ENCODE results near the gene KSR2. TPM values are rescaled to one million over a fixed set of nuclear protein-coding genes. Genes with fewer than 3 reads are reported as not detected.

The KSR2 gene
- total RNA-seq, 1 donor from 2014 or later, result under 0.01 TPM

- no peaks in the 10 kb centered on the region for H3K36me3 ChIP-seq (ENCODE audit: control insufficient read depth in 3 of 3, insufficient read depth in 3 of 3, low read length in 3 of 3)
- H3K9ac ChIP-seq (ENCODE audit: low read depth in 1 of 3, low read length in 3 of 3), result peak overlapping the region in 1 of 3 donors; percentile 5
- peak overlapping the region in 1 of 3 donors; percentile 56 for H3K4me3 ChIP-seq (ENCODE audit: low read length in 3 of 3)
- H3K27ac ChIP-seq (ENCODE audit: low read depth, low read length), result no peak overlapping the region
- H3K27me3 ChIP-seq (ENCODE audit: control insufficient read depth in 3 of 3, insufficient read depth in 3 of 3, low read length in 3 of 3), result no peaks in the 10 kb centered on the region
- H3K9me3 ChIP-seq (ENCODE audit: control insufficient read depth in 3 of 3, low read length in 3 of 3), result peaks cover 0 to 5% (median 0%) of the 10 kb centered on the region in 3 donors
- peaks cover 2 to 20% (median 18%) of the 10 kb centered on the region in 3 donors for H3K4me1 ChIP-seq (ENCODE audit: control insufficient read depth in 3 of 3, insufficient read depth in 3 of 3, low read length in 3 of 3)
These were observed 176.3 kb downstream of the KSR2 start for GRCh38 chr12:117792471-117792870.

GRCh38 chr12:117790948-117791347 is 177.8 kb downstream of the KSR2 start:
- Histone ChIP-seq H3K27me3 (ENCODE audit: control insufficient read depth in 3 of 3, insufficient read depth in 3 of 3, low read length in 3 of 3) (no peaks in the 10 kb centered on the region), H3K36me3 (ENCODE audit: control insufficient read depth in 3 of 3, insufficient read depth in 3 of 3, low read length in 3 of 3) (no peaks in the 10 kb centered on the region), H3K4me1 (ENCODE audit: control insufficient read depth in 3 of 3, insufficient read depth in 3 of 3, low read length in 3 of 3) (peaks cover 2 to 20% (median 18%) of the 10 kb centered on the region in 3 donors), H3K4me3 (ENCODE audit: low read length in 3 of 3) (no peak overlapping the region), H3K27ac (ENCODE audit: low read depth, low read length) (no peak overlapping the region), H3K9ac (ENCODE audit: low read depth in 1 of 3, low read length in 3 of 3) (no peak overlapping the region), H3K9me3 (ENCODE audit: control insufficient read depth in 3 of 3, low read length in 3 of 3) (peaks cover 0 to 5% (median 0%) of the 10 kb centered on the region in 3 donors)

GRCh38 chr12:117790198-117790597 is 178.6 kb downstream of the KSR2 start:
- H3K27ac ChIP-seq (ENCODE audit: low read depth, low read length), result no peak overlapping the region
- no peaks in the 10 kb centered on the region for H3K36me3 ChIP-seq (ENCODE audit: control insufficient read depth in 3 of 3, insufficient read depth in 3 of 3, low read length in 3 of 3)
- H3K27me3 ChIP-seq (ENCODE audit: control insufficient read depth in 3 of 3, insufficient read depth in 3 of 3, low read length in 3 of 3), result no peaks in the 10 kb centered on the region
- H3K9ac ChIP-seq (ENCODE audit: low read depth in 1 of 3, low read length in 3 of 3), result no peak overlapping the region
- H3K4me1 ChIP-seq (ENCODE audit: control insufficient read depth in 3 of 3, insufficient read depth in 3 of 3, low read length in 3 of 3), result peaks cover 2 to 20% (median 18%) of the 10 kb centered on the region in 3 donors
- no peak overlapping the region for H3K4me3 ChIP-seq (ENCODE audit: low read length in 3 of 3)
- H3K9me3 ChIP-seq (ENCODE audit: control insufficient read depth in 3 of 3, low read length in 3 of 3), result peaks cover 0 to 5% (median 0%) of the 10 kb centered on the region in 3 donors

GRCh38 chr12:117789195-117789912 is 179.4 kb downstream of the KSR2 start:
- Histone ChIP-seq H3K27ac (ENCODE audit: low read depth, low read length) (no peak overlapping the region), H3K4me1 (ENCODE audit: control insufficient read depth in 3 of 3, insufficient read depth in 3 of 3, low read length in 3 of 3) (peaks cover 2 to 20% (median 18%) of the 10 kb centered on the region in 3 donors), H3K27me3 (ENCODE audit: control insufficient read depth in 3 of 3, insufficient read depth in 3 of 3, low read length in 3 of 3) (no peaks in the 10 kb centered on the region)

GRCh38 chr12:117778656-117779055 is 190.1 kb downstream of the KSR2 start:
- peak overlapping the region; percentile 64 for H3K27ac ChIP-seq (ENCODE audit: low read depth, low read length)

More at GRCh38 chr12:117789195-117789912, 179.4 kb downstream of the KSR2 start:
- Histone ChIP-seq H3K9ac (ENCODE audit: low read depth in 1 of 3, low read length in 3 of 3) (no peak overlapping the region), H3K4me3 (ENCODE audit: low read length in 3 of 3) (no peak overlapping the region), H3K36me3 (ENCODE audit: control insufficient read depth in 3 of 3, insufficient read depth in 3 of 3, low read length in 3 of 3) (no peaks in the 10 kb centered on the region), H3K9me3 (ENCODE audit: control insufficient read depth in 3 of 3, low read length in 3 of 3) (peaks cover 0 to 5% (median 0%) of the 10 kb centered on the region in 3 donors)

GRCh38 chr12:117774941-117775775 is 193.6 kb downstream of the KSR2 start:
- Histone ChIP-seq H3K9me3 (ENCODE audit: control insufficient read depth in 3 of 3, low read length in 3 of 3) (peaks cover 0 to 2% (median 0%) of the 10 kb centered on the region in 3 donors), H3K36me3 (ENCODE audit: control insufficient read depth in 3 of 3, insufficient read depth in 3 of 3, low read length in 3 of 3) (no peaks in the 10 kb centered on the region), H3K9ac (ENCODE audit: low read depth in 1 of 3, low read length in 3 of 3) (no peak overlapping the region), H3K27ac (ENCODE audit: low read depth, low read length) (no peak overlapping the region), H3K4me3 (ENCODE audit: low read length in 3 of 3) (no peak overlapping the region), H3K4me1 (ENCODE audit: control insufficient read depth in 3 of 3, insufficient read depth in 3 of 3, low read length in 3 of 3) (peaks cover 5 to 9% (median 6%) of the 10 kb centered on the region in 3 donors), H3K27me3 (ENCODE audit: control insufficient read depth in 3 of 3, insufficient read depth in 3 of 3, low read length in 3 of 3) (peaks cover 0 to 2% (median 0%) of the 10 kb centered on the region in 3 donors)

More at GRCh38 chr12:117778656-117779055, 190.1 kb downstream of the KSR2 start:
- Histone ChIP-seq H3K9ac (ENCODE audit: low read depth in 1 of 3, low read length in 3 of 3) (no peak overlapping the region), H3K36me3 (ENCODE audit: control insufficient read depth in 3 of 3, insufficient read depth in 3 of 3, low read length in 3 of 3) (no peaks in the 10 kb centered on the region), H3K4me3 (ENCODE audit: low read length in 3 of 3) (no peak overlapping the region), H3K4me1 (ENCODE audit: control insufficient read depth in 3 of 3, insufficient read depth in 3 of 3, low read length in 3 of 3) (peaks cover 5 to 9% (median 6%) of the 10 kb centered on the region in 3 donors), H3K9me3 (ENCODE audit: control insufficient read depth in 3 of 3, low read length in 3 of 3) (peaks cover 0 to 2% (median 0%) of the 10 kb centered on the region in 3 donors), H3K27me3 (ENCODE audit: control insufficient read depth in 3 of 3, insufficient read depth in 3 of 3, low read length in 3 of 3) (no peaks in the 10 kb centered on the region)

GRCh38 chr12:117768860-117769259 is 199.9 kb downstream of the KSR2 start:
- H3K9ac ChIP-seq (ENCODE audit: low read depth in 1 of 3, low read length in 3 of 3), result no peak overlapping the region
- H3K9me3 ChIP-seq (ENCODE audit: control insufficient read depth in 3 of 3, low read length in 3 of 3), result peaks cover 0 to 3% (median 0%) of the 10 kb centered on the region in 3 donors
- H3K36me3 ChIP-seq (ENCODE audit: control insufficient read depth in 3 of 3, insufficient read depth in 3 of 3, low read length in 3 of 3), result no peaks in the 10 kb centered on the region
- H3K27me3 ChIP-seq (ENCODE audit: control insufficient read depth in 3 of 3, insufficient read depth in 3 of 3, low read length in 3 of 3), result peaks cover 3 to 9% (median 5%) of the 10 kb centered on the region in 3 donors
- H3K4me3 ChIP-seq (ENCODE audit: low read length in 3 of 3), result no peak overlapping the region
- H3K27ac ChIP-seq (ENCODE audit: low read depth, low read length), result no peak overlapping the region
- no peaks in the 10 kb centered on the region for H3K4me1 ChIP-seq (ENCODE audit: control insufficient read depth in 3 of 3, insufficient read depth in 3 of 3, low read length in 3 of 3)

- no peak overlapping the region for H3K4me3 ChIP-seq (ENCODE audit: low read length in 3 of 3)
- peaks cover 3 to 7% (median 5%) of the 10 kb centered on the region in 3 donors for H3K27me3 ChIP-seq (ENCODE audit: control insufficient read depth in 3 of 3, insufficient read depth in 3 of 3, low read length in 3 of 3)
- H3K36me3 ChIP-seq (ENCODE audit: control insufficient read depth in 3 of 3, insufficient read depth in 3 of 3, low read length in 3 of 3), result no peaks in the 10 kb centered on the region
- peaks cover 0 to 4% (median 3%) of the 10 kb centered on the region in 3 donors for H3K9me3 ChIP-seq (ENCODE audit: control insufficient read depth in 3 of 3, low read length in 3 of 3)
- no peak overlapping the region for H3K9ac ChIP-seq (ENCODE audit: low read depth in 1 of 3, low read length in 3 of 3)
- no peak overlapping the region for H3K27ac ChIP-seq (ENCODE audit: low read depth, low read length)
- H3K4me1 ChIP-seq (ENCODE audit: control insufficient read depth in 3 of 3, insufficient read depth in 3 of 3, low read length in 3 of 3), result no peaks in the 10 kb centered on the region
These were observed 202.8 kb downstream of the KSR2 start for GRCh38 chr12:117766008-117766407.

GRCh38 chr12:117762143-117762542 is 206.6 kb downstream of the KSR2 start:
- no peak overlapping the region for H3K9ac ChIP-seq (ENCODE audit: low read depth in 1 of 3, low read length in 3 of 3)
- no peak overlapping the region for H3K27ac ChIP-seq (ENCODE audit: low read depth, low read length)
- no peaks in the 10 kb centered on the region for H3K36me3 ChIP-seq (ENCODE audit: control insufficient read depth in 3 of 3, insufficient read depth in 3 of 3, low read length in 3 of 3)
- H3K9me3 ChIP-seq (ENCODE audit: control insufficient read depth in 3 of 3, low read length in 3 of 3), result peaks cover 0 to 4% (median 3%) of the 10 kb centered on the region in 3 donors
- H3K4me1 ChIP-seq (ENCODE audit: control insufficient read depth in 3 of 3, insufficient read depth in 3 of 3, low read length in 3 of 3), result no peaks in the 10 kb centered on the region
- no peak overlapping the region for H3K4me3 ChIP-seq (ENCODE audit: low read length in 3 of 3)
- H3K27me3 ChIP-seq (ENCODE audit: control insufficient read depth in 3 of 3, insufficient read depth in 3 of 3, low read length in 3 of 3), result no peaks in the 10 kb centered on the region

Measured in skeletal muscle tissue (tissue), 4 donors.